SKM-1 treated with dmso at 0.1 percent for 144 hours (cell line): ENCODE results near the gene SMIM20.

Source experiments
- DNase-seq: peaks from one replicate; lab custom pipeline; 2025; ENCODE audit not compliant: unreplicated experiment; lab: John Stamatoyannopoulos, UW

Gene SMIM20

GRCh38 chr4:25925486-25926201 is 11.6 kb downstream of the SMIM20 start:
- no peak for DNase-seq

- no peak for DNase-seq
Observed at GRCh38 chr4:25926462-25926861, 12.4 kb downstream of the SMIM20 start.

- no peak for DNase-seq
Observed at GRCh38 chr4:25927361-25928195, 13.6 kb downstream of the SMIM20 start.

- no peak for DNase-seq
Observed at GRCh38 chr4:25928379-25929297, 14.6 kb downstream of the SMIM20 start.

GRCh38 chr4:25929298-25929686 is 15.3 kb downstream of the SMIM20 start:
- DNase-seq, result no peak

- no peak for DNase-seq
Observed at GRCh38 chr4:25930731-25931354, 16.8 kb downstream of the SMIM20 start.

- no peak for DNase-seq
Observed at GRCh38 chr4:25936696-25937095, 22.7 kb downstream of the SMIM20 start.

- DNase-seq, result no peak
Observed at GRCh38 chr4:25937801-25938200, 23.8 kb downstream of the SMIM20 start.

GRCh38 chr4:25938366-25938765 is 24.3 kb downstream of the SMIM20 start:
- no peak for DNase-seq

GRCh38 chr4:25938787-25939186 is 24.8 kb downstream of the SMIM20 start:
- DNase-seq, result peak; percentile 23

- DNase-seq, result no peak
Observed at GRCh38 chr4:25939330-25939729, 25.3 kb downstream of the SMIM20 start.

- no peak for DNase-seq
Observed at GRCh38 chr4:25941457-25942221, 27.6 kb downstream of the SMIM20 start.

GRCh38 chr4:25943312-25943711 is 29.3 kb downstream of the SMIM20 start:
- no peak for DNase-seq

GRCh38 chr4:25943805-25944204 is 29.8 kb downstream of the SMIM20 start:
- DNase-seq, result no peak

GRCh38 chr4:25948051-25948450 is 34.0 kb downstream of the SMIM20 start:
- no peak for DNase-seq

GRCh38 chr4:25949173-25949748 is 35.2 kb downstream of the SMIM20 start:
- no peak for DNase-seq

- no peak for DNase-seq
Observed at GRCh38 chr4:25949994-25950393, 36.0 kb downstream of the SMIM20 start.

- DNase-seq, result no peak
Observed at GRCh38 chr4:25950461-25951389, 36.7 kb downstream of the SMIM20 start.
